H7 (cell line): ENCODE data around the gene ADCY7. TPM values are rescaled to one million over a fixed set of nuclear protein-coding genes. Genes with fewer than 3 reads are reported as not detected.

Experiments
- DNase-seq: peaks from one replicate; pipeline ENCODE4 v3.0.0; 2012
- H3K27me3 ChIP-seq: 2 replicates; pipeline ENCODE4 v1.6.0; 2011; ENCODE audit warnings: mild to moderate bottlenecking, low read length; ENCODE audit not compliant: control insufficient read depth, insufficient read depth
- H3K36me3 ChIP-seq: replicated peaks from 2 replicates; pipeline ENCODE4 v1.5.1; 2011; ENCODE audit warnings: low read length; ENCODE audit not compliant: control insufficient read depth, insufficient read depth
- H3K4me3 ChIP-seq: 2 replicates; pipeline ENCODE4 v1.5.1; 2011; ENCODE audit warnings: low read depth, mild to moderate bottlenecking, control low read depth, low read length, moderate library complexity; ENCODE audit not compliant: insufficient read depth
- total RNA-seq: library from RNA; depleted of rRNA; stranded (reverse); fragments of >200 nt; shearing (Covaris generic); gene quantifications from 2 replicates; pipeline ENCODE4 v1.2.3, GENCODE V29; 2014

Gene ADCY7
- total RNA-seq, 1 experiment from 2014 or later = 2.5 TPM

DNA sequence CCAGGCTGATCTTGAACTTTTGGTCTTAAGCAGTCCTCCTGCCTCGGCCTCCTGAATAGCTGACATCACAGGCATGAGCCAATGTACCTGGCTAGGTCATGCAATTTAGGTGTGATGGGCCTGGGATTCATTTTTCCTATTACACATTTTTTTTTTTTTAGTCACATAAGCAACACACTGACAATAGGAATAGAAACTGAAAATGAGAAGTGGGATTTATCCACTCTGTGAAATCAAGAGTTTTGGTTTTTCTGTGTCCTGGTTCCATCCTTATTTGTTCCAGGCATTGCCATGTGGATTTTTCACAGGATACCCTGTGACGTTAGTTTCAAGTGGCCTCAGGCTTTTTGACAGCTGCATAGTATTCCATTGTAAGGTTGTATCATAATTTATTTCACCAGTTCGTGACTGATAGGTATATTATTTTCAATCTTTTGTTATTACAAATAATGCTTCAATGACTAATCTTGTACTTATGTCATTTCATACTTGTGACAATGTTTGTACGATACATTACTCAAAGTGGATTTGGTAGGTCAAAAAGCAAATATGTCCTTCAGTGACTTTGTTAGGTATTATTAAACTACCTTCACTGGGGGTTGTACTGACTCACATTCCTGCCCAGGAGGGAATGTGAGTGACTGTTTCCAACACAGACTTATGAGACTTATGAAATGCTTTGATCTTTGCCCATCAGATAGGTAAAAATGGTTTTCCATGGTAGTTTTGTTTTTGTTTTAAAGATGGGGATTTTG lies 10.6 kb downstream of the ADCY7 start:
- DNase-seq = no peak
- Histone ChIP-seq H3K27me3 (no peaks in the 10 kb centered on the region), H3K36me3 (no peaks in the 10 kb centered on the region), H3K4me3 (no peak overlapping the region)

GRCh38 chr16:50278251-50278650 lies 11.9 kb downstream of the ADCY7 start:
- Histone ChIP-seq H3K27me3 (no peaks in the 10 kb centered on the region), H3K36me3 (no peaks in the 10 kb centered on the region), H3K4me3 (no peak overlapping the region)
- no peak for DNase-seq

DNA sequence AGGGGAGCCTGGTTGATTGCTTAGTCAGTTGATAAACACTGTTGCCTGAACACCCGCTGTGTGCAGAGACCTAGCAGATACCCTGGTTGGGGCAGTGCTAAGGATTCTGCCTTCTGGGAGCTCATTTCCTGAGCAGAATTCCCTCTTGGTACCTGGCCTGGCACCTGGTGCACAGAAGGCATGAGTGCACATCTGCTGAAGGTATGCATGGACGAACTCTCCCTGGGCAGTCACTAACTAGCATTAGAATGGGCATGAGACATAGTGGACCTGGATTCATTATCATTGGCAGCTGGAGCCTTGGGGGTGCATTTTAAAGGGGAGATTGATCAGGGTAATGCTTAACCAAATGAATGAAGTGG lies 13.1 kb downstream of the ADCY7 start:
- Histone ChIP-seq H3K4me3 (no peak overlapping the region), H3K36me3 (no peaks in the 10 kb centered on the region)
- DNase-seq = peak; percentile 60

GRCh38 chr16:50280932-50281331 lies 14.6 kb downstream of the ADCY7 start:
- Histone ChIP-seq H3K4me3 (no peak overlapping the region), H3K36me3 (no peaks in the 10 kb centered on the region), H3K27me3 (no peaks in the 10 kb centered on the region)
- no peak for DNase-seq

More for the DNA sequence above, 13.1 kb downstream of the ADCY7 start:
- no peaks in the 10 kb centered on the region for H3K27me3 ChIP-seq

DNA sequence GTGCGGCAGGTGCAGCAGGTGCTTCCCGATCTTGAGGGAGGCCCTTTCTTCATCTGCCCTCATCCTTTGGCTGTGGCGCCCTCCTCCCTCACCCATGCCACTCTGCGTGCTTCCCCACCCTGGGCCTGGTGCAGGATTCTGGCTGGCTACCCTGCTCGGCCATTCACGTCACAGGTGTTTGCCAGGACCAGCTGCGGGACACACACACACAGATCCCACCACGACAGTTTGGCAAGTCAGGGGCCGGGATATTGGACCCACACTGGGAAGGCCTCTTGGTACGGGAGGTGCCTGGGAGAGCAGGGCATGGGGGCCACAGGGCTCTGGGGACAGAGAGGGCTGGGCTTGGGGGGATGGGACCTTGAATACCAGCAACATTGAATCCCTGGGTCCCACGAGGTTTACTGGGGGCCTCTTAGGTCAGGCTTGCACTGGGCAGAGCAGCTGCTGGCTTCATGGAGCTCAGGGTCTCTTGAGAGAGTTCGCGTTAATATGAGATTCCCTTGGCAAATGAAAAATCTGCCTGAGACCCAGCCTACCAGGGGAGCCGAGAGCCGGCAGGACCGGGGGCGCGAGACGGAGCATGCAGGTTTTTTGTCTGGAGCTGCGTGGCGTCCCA lies 15.1 kb downstream of the ADCY7 start:
- Histone ChIP-seq H3K36me3 (no peaks in the 10 kb centered on the region), H3K27me3 (no peaks in the 10 kb centered on the region), H3K4me3 (no peak overlapping the region)
- no peak for DNase-seq

- no peak for DNase-seq
- Histone ChIP-seq H3K4me3 (no peak overlapping the region), H3K36me3 (no peaks in the 10 kb centered on the region), H3K27me3 (no peaks in the 10 kb centered on the region)
These were observed 15.7 kb downstream of the ADCY7 start for GRCh38 chr16:50282010-50282538.

- DNase-seq = no peak
- Histone ChIP-seq H3K27me3 (no peaks in the 10 kb centered on the region), H3K4me3 (no peak overlapping the region), H3K36me3 (no peaks in the 10 kb centered on the region)
These were observed 16.7 kb downstream of the ADCY7 start for GRCh38 chr16:50282955-50283631.

- Histone ChIP-seq H3K4me3 (no peak overlapping the region), H3K36me3 (no peaks in the 10 kb centered on the region), H3K27me3 (no peaks in the 10 kb centered on the region)
- DNase-seq = no peak
These were observed 18.0 kb downstream of the ADCY7 start for GRCh38 chr16:50284131-50284911.

DNA sequence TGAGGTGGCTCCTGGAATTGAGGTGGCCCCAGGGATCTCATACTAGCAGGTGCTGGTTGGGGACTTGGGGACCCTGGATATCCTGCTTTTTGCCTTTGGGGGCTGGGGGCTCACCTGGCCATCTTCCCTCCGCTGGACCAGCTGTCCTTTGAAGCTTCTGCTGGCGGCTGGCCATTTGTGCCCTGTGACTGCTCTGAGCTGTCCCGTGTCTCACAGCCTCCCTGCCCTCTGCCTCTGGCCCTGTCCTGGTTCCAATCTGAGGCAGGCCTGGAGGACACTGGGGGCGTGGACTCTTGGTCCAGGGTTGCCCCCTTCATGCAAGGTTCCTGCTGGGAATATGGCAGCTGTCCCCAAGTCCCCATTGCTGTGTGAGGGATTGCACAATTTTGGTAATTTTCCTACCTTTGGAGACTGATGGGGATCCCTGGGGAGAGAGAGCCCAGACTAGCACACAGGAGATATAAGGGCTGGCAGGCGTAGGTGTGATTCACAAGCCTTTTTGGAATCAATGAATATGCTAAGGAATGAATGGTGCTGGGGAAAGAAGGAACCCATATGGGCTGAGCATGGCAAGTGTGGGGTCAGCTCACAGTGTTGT lies 19.2 kb downstream of the ADCY7 start:
- no peak for DNase-seq
- Histone ChIP-seq H3K36me3 (no peaks in the 10 kb centered on the region), H3K4me3 (no peak overlapping the region), H3K27me3 (no peaks in the 10 kb centered on the region)

DNA sequence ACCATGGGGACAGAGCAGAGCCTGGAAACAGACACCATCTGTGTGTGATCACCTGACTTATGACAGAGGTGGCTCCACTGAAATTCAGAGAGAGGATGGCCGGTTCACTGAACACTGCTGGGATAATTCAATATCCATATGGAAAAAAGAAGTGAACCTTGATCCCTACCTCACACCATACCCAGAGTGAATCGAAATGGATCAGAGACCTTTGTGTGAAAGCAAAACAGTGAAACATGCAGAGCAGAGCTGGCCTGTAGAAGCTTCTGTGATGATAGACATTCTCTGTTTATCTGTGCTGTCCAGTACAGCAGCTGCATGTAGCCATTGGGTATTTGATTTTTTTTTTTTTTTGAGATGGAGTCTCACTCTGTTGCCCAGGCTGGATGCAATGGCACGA lies 20.3 kb downstream of the ADCY7 start:
- DNase-seq = no peak
- Histone ChIP-seq H3K27me3 (no peaks in the 10 kb centered on the region), H3K36me3 (no peaks in the 10 kb centered on the region), H3K4me3 (no peak overlapping the region)

- Histone ChIP-seq H3K27me3 (no peaks in the 10 kb centered on the region), H3K36me3 (no peaks in the 10 kb centered on the region), H3K4me3 (no peak overlapping the region)
- no peak for DNase-seq
These were observed 21.7 kb downstream of the ADCY7 start for GRCh38 chr16:50288026-50288425.

DNA sequence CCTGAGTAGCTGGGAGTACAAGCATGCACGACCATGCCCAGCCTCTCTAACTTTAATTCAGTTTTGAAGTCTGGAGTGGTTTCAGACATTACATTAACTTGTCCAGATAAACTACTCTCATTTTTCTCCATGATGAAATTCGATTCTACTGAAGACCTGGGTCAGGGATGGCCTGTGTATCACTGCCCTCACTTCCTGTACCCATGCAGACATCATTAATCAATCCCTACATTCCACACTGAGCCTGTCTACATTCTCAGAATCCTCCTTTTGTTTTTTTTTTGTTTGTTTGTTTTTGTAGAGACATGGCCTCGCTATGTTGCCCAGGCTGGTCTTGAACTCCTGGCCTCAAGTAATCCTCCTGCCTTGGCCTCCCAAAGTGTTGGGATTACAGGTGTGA lies 22.6 kb downstream of the ADCY7 start:
- Histone ChIP-seq H3K27me3 (no peaks in the 10 kb centered on the region), H3K36me3 (no peaks in the 10 kb centered on the region), H3K4me3 (no peak overlapping the region)
- no peak for DNase-seq

DNA sequence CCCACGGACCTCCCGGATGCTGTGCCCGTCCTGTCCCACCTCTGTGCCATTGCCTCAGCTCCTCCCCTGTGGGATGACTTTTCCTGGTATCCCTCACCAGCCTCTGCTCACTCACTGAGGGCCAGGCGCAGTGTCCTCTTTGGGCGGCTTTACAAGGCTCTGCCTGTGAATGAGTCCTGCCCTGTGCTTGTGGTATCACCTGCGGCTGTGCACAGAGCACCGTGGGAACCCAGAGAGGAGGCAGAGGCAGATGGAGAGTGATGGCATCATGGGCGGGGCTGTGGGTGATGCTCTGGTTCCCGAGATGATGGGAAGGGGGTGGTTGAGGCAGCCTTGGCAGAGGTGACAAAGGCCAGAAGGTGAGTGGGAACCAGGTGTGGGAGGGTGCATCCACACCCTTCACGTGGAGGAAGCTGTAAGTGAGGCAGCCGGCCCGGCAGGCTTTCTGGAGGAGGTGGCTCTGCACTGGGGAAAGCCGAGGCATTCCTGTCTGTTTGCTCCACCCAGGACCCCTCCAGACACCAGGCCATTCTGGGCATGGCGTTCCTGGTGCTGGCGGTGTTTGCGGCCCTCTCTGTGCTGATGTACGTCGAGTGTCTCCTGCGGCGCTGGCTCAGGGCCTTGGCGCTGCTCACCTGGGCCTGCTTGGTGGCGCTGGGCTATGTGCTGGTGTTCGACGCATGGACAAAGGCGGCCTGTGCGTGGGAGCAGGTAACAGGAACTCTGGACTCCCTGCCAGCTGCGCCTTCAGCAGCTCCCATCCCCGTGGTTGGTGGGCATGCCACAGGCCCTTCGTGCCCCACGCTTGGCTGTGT lies 23.8 kb downstream of the ADCY7 start:
- no peak for DNase-seq
- H3K4me3 ChIP-seq = no peak overlapping the region
- H3K27me3 ChIP-seq = no peaks in the 10 kb centered on the region
- no peaks in the 10 kb centered on the region for H3K36me3 ChIP-seq
